Adrenal gland (tissue), 12 donors: Measurements from ENCODE around the gene ASB8. TPM values are rescaled to one million over a fixed set of nuclear protein-coding genes. Genes with fewer than 3 reads are reported as not detected.

ENCODE experiments used
- DNase-seq, 7 donors: peaks; one replicate each; pipeline ENCODE4 v3.0.0-alpha.2; 2019 to 2020
- H3K27ac ChIP-seq, 5 donors: fragments of 200-600 bp; sonication (generic) in 4 of 5; 1 replicate in 3 of 5; 2 replicates in 2 of 5; pipeline versions ENCODE4 v1.5.1 to v1.8.0; 2016 to 2020; ENCODE audit warnings: mild to moderate bottlenecking in 1 of 5
- H3K27me3 ChIP-seq: fragments of 200-600 bp; 2 replicates; pipeline ENCODE4 v1.8.0; 2021
- H3K36me3 ChIP-seq, 2 donors: fragments of 200-600 bp; replicated peaks in 1 of 2; 1 replicate in 1 of 2; 2 replicates in 1 of 2; pipeline versions ENCODE4 v1.5.1 to v1.8.0; 2018 to 2022
- H3K4me1 ChIP-seq, 2 donors: fragments of 200-600 bp; replicated peaks in 1 of 2; 1 replicate in 1 of 2; 2 replicates in 1 of 2; pipeline versions ENCODE4 v1.5.1 to v1.8.0; 2018 to 2021
- H3K4me3 ChIP-seq, 4 donors: fragments of 200-600 bp; sonication (generic) in 3 of 4; one replicate each; pipeline ENCODE4 v1.5.1; 2016 to 2018
- H3K9me3 ChIP-seq, 3 donors: fragments of 200-600 bp; sonication (generic) in 1 of 3; replicated peaks in 1 of 3; 1 replicate in 2 of 3; 2 replicates in 1 of 3; pipeline versions ENCODE4 v1.5.1 to v1.8.0; 2016 to 2021
- CTCF ChIP-seq, 6 experiments: fragments of 450-650 bp in 4 of 6; fragments of 200-600 bp in 2 of 6; sonication (generic) in 1 of 6; IDR thresholded peaks; 1 replicate in 5 of 6; 2 replicates in 1 of 6; pipeline versions ENCODE4 v1.5.1 to v1.8.0; 2016 to 2021; ENCODE audit warnings: antibody characterized with exemption in 6 of 6, mild to moderate bottlenecking in 2 of 6, moderate library complexity in 1 of 6
- POLR2A ChIP-seq, 2 donors: fragments of 450-650 bp; IDR thresholded peaks; one replicate each; pipeline ENCODE4 v1.6.1; 2017; ENCODE audit warnings: antibody characterized with exemption in 2 of 2, mild to moderate bottlenecking in 2 of 2, moderate library complexity in 1 of 2
- WGBS, 4 donors: extraction: QIAGEN DNeasy Blood & Tissue Kit in 2 of 4; methylation state at CpG; one replicate each; pipeline versions ENCODE4 v1.1.5 to v1.1.7; 2013 to 2017; 5-methylcytosine and 5-hydroxymethylcytosine counted together
- intact Hi-C, 2 donors: fragments of 100-400 bp; cut with DNase I; formaldehyde crosslinking; loops; one replicate each; pipeline versions ENCODE4 v1.14.1 to v1.15.0; 2022 to 2023
- polyA plus RNA-seq, 3 donors: library from polyadenylated mRNA; stranded (reverse); fragments of 200-250 nt in 2 of 3; fragments of 350-450 nt in 1 of 3; fragmentation: Illumina TruSeq in 1 of 3; extraction: RNeasy Lipid Tissue Mini Kit (QIAGEN cat#74804) in 1 of 3; gene quantifications; one replicate each; pipeline ENCODE4 v1.2.3, GENCODE V29; 2013 to 2014
- total RNA-seq, 9 donors: library from RNA; depleted of rRNA in 4 of 9; stranded (reverse); fragments of >200 nt in 4 of 9; fragments of 120-200 nt in 1 of 9; fragmentation: NEBNext Ultra II Directional in 1 of 9; extraction: Animal tissue kit (Norgen Biotek cat#: 25700) in 1 of 9; gene quantifications; one replicate each; pipeline versions ENCODE4 v1.1.0 to v1.2.4, GENCODE V29; 2013 to 2023
- donor health status: healthy with polysubstance abuse.
- donor health status: Bipolar disorder and iron deficiency.
- donor health status: DM: yes; HTN: yes; CAD: no.
- donor health status: DM: no; HTN: no; CAD: no.
- donor health status: DM: no; HTN: no; CAD: no.
- donor health status: DM: yes; HTN: yes; CAD: no.

ASB8 gene
- total and polyA plus RNA-seq, 12 donors: 13.9 to 69.8 (median 49.5) TPM

- intact Hi-C loops: loop anchor here in 1 of 2 donors (5.0 kb wide), 1 partner anchor 154 kb away; the partner anchor contains the start of gene ZNF641
- Histone ChIP-seq H3K36me3 (no peaks in the 10 kb centered on the region), H3K4me1 (peaks cover 19 to 42% of the 10 kb centered on the region in 2 donors), H3K9me3 (no peaks in the 10 kb centered on the region), H3K27ac (peak overlapping the region; percentile 99 to 100 (median 99)), H3K27me3 (no peaks in the 10 kb centered on the region), H3K4me3 (peak overlapping the region; percentile 49 to 75 (median 70))
- peak; percentile 65 to 88 (median 79) for DNase-seq
- WGBS, 4 donors: 3 to 12% (median 7%) methylated on average over 26 of the region's 26 CpGs
- TF ChIP-seq CTCF (IDR thresholded peaks at IDR 0.05) (no peak), POLR2A (IDR thresholded peaks at IDR 0.05) (no peak)
Measured at GRCh38 chr12:48198672-48198971, 41.3 kb upstream of the ASB8 start.

GRCh38 chr12:48197971-48198671, 40.8 kb upstream of the ASB8 start:
- WGBS, 4 donors: 0 to 10% (median 2%) methylated on average over 9 to 39 of the region's 39 CpGs
- TF ChIP-seq CTCF (IDR thresholded peaks at IDR 0.05): peak in 1 of 6 experiments; percentile 18
- TF ChIP-seq POLR2A (IDR thresholded peaks at IDR 0.05): peak; percentile 97 to 99
- peak overlapping the region; percentile 49 to 75 (median 70) for H3K4me3 ChIP-seq
- peak overlapping the region; percentile 99 to 100 (median 99) for H3K27ac ChIP-seq
- intact Hi-C loops: loop anchor here in 1 of 2 donors (5.0 kb wide), 1 partner anchor 154 kb away; the partner anchor contains the start of gene ZNF641
- peak; percentile 96 to 100 (median 99) for DNase-seq
- no peaks in the 10 kb centered on the region for H3K27me3 ChIP-seq
- peaks cover 23 to 47% of the 10 kb centered on the region in 2 donors for H3K4me1 ChIP-seq
- no peaks in the 10 kb centered on the region for H3K9me3 ChIP-seq
- no peaks in the 10 kb centered on the region for H3K36me3 ChIP-seq

GRCh38 chr12:48197549-48197970, 40.2 kb upstream of the ASB8 start:
- TF ChIP-seq POLR2A (IDR thresholded peaks at IDR 0.05) (no peak), CTCF (IDR thresholded peaks at IDR 0.05) (peak; percentile 33 to 72 (median 56))
- intact Hi-C loops: loop anchor here in 1 of 2 donors (5.0 kb wide), 1 partner anchor 155 kb away; the partner anchor contains the start of gene ZNF641
- Histone ChIP-seq H3K27ac (peak overlapping the region; percentile 99 to 100 (median 99)), H3K4me1 (peaks cover 29 to 53% of the 10 kb centered on the region in 2 donors), H3K9me3 (no peaks in the 10 kb centered on the region), H3K27me3 (no peaks in the 10 kb centered on the region), H3K4me3 (peak overlapping the region in 2 of 4 donors; percentile 43 to 75), H3K36me3 (no peaks in the 10 kb centered on the region)
- peak in 5 of 7 donors; percentile 38 to 68 (median 52) for DNase-seq
- 1 to 5% (median 1%) methylated on average over 10 of the region's 10 CpGs for WGBS, 4 donors

- intact Hi-C loops: loop anchor here in 1 of 2 donors (5.0 kb wide), 1 partner anchor 158 kb away; the partner anchor contains the start of gene ZNF641
- no peak for DNase-seq
- Histone ChIP-seq H3K4me3 (no peak overlapping the region), H3K4me1 (peaks cover 27 to 41% of the 10 kb centered on the region in 2 donors), H3K9me3 (no peaks in the 10 kb centered on the region), H3K27ac (peak overlapping the region in 4 of 5 donors; percentile 10 to 35 (median 18)), H3K27me3 (no peaks in the 10 kb centered on the region), H3K36me3 (no peaks in the 10 kb centered on the region)
- WGBS, 4 donors: 24 to 43% (median 36%) methylated on average over 1 of the region's 1 CpG
- TF ChIP-seq POLR2A (IDR thresholded peaks at IDR 0.05) (no peak), CTCF (IDR thresholded peaks at IDR 0.05) (no peak)
Measured at GRCh38 chr12:48194799-48195201, 37.5 kb upstream of the ASB8 start.
